ENCODE results near the gene PRKN. TPM values are rescaled to one million over a fixed set of nuclear protein-coding genes. Genes with fewer than 3 reads are reported as not detected.

Gene PRKN
- total and polyA plus RNA-seq, 10 donors = 0.23 to 14.1 (median 7.0) TPM

- no peaks in the 10 kb centered on the region for H3K4me1 ChIP-seq
- TF ChIP-seq POLR2AphosphoS5 (IDR thresholded peaks at IDR 0.05) = no peak
- TF ChIP-seq, protein P1, sequence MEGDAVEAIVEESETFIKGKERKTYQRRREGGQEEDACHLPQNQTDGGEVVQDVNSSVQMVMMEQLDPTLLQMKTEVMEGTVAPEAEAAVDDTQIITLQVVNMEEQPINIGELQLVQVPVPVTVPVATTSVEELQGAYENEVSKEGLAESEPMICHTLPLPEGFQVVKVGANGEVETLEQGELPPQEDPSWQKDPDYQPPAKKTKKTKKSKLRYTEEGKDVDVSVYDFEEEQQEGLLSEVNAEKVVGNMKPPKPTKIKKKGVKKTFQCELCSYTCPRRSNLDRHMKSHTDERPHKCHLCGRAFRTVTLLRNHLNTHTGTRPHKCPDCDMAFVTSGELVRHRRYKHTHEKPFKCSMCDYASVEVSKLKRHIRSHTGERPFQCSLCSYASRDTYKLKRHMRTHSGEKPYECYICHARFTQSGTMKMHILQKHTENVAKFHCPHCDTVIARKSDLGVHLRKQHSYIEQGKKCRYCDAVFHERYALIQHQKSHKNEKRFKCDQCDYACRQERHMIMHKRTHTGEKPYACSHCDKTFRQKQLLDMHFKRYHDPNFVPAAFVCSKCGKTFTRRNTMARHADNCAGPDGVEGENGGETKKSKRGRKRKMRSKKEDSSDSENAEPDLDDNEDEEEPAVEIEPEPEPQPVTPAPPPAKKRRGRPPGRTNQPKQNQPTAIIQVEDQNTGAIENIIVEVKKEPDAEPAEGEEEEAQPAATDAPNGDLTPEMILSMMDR (IDR thresholded peaks at IDR 0.05 in 8 of 11, conservative IDR thresholded peaks at IDR 0.05 in 3 of 11) = no peak
- no peak for TF ChIP-seq POLR2A (IDR thresholded peaks at IDR 0.05)
- intact Hi-C loops (cut with DNase I; ENCODE audit: low total_unique reads) = no loop called here
- no peak for DNase-seq
- H3K27me3 ChIP-seq (replicated peaks in 1 of 7) = no peaks in the 10 kb centered on the region
- no peaks in the 10 kb centered on the region for H3K36me3 ChIP-seq
- no peaks in the 10 kb centered on the region for H3K9me3 ChIP-seq
- H3K27ac ChIP-seq = no peak overlapping the region
- H3K4me3 ChIP-seq = no peak overlapping the region
- WGBS, 5 donors = 41 to 75% (median 50%) methylated on average over 2 of the region's 2 CpGs
Observed at GRCh38 chr6:162620073-162620472, 107.5 kb downstream of the PRKN start.

- TF ChIP-seq, protein P1 (IDR thresholded peaks at IDR 0.05 in 8 of 11, conservative IDR thresholded peaks at IDR 0.05 in 3 of 11) = no peak
- no peak for TF ChIP-seq POLR2A (IDR thresholded peaks at IDR 0.05)
Observed at GRCh38 chr6:162618448-162619002, 109.0 kb downstream of the PRKN start.

DNA sequence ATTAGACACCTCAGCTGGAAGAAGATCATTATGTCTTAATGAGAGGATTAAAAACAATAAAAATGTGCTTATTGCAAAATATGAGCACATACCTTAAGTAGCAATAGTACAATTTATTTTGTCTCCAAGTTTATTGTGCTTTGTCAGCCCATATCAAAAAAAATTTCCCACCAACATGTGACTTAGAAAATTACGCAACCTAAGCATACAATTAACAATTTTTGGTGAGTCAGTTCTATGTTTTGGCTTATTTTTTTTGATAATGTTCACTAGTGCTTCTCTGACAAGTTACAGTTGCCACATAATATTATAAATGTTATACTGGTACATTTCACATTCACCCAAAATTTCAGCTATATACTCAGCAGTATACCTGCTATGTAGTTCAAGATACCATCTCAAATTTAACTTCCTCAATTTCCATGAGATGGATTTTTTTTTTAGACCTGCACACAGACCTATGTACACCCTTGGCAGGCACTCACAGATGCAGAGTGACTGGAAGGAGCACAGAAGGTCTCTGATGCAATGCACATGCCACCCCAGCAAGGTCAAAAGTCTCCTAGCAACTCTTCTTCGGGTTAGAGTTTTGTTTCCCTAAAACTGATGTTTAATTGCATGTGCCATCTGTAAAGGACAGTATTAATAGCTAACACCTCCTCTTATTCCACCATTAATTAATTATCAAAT lies 112.4 kb downstream of the PRKN start:
- no peak overlapping the region for H3K27ac ChIP-seq

More at GRCh38 chr6:162618448-162619002, 109.0 kb downstream of the PRKN start:
- Histone ChIP-seq H3K9me3 (no peaks in the 10 kb centered on the region), H3K4me1 (no peaks in the 10 kb centered on the region), H3K27me3 (replicated peaks in 1 of 7) (no peaks in the 10 kb centered on the region), H3K36me3 (no peaks in the 10 kb centered on the region), H3K4me3 (no peak overlapping the region), H3K27ac (no peak overlapping the region)
- WGBS, 5 donors = 89 to 92% (median 90%) methylated on average over 6 of the region's 6 CpGs
- intact Hi-C loops (cut with DNase I; ENCODE audit: low total_unique reads) = no loop called here
- DNase-seq = no peak

DNA sequence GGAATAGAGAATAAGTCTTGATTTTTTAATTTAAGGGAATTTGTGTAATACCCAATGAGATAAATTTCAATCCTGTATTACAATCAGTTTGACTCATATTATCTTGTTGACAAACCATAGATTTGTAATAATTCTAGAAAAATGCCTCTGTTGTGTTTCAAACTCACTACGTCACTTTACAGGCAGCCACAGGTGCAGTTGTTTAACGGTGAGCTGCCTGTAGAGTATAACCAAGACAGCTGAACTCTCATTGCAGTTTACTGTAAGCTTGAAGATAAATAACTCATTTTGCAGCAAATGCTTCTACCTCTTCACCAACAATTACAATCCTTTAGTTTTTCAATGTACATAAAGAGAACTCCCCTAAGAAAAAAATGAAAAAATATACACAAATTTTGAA lies 114.3 kb downstream of the PRKN start:
- intact Hi-C loops (cut with DNase I; ENCODE audit: low total_unique reads) = no loop called here
- Histone ChIP-seq H3K27ac (no peak overlapping the region), H3K4me3 (no peak overlapping the region), H3K36me3 (no peaks in the 10 kb centered on the region), H3K27me3 (replicated peaks in 1 of 7) (no peaks in the 10 kb centered on the region), H3K4me1 (no peaks in the 10 kb centered on the region), H3K9me3 (no peaks in the 10 kb centered on the region)
- 91 to 98% (median 93%) methylated on average over 2 of the region's 2 CpGs for WGBS, 5 donors
- DNase-seq = no peak
- TF ChIP-seq POLR2AphosphoS5 (IDR thresholded peaks at IDR 0.05) (no peak), POLR2A (IDR thresholded peaks at IDR 0.05) (no peak)
- TF ChIP-seq, protein P1 (IDR thresholded peaks at IDR 0.05 in 8 of 11, conservative IDR thresholded peaks at IDR 0.05 in 3 of 11) = no peak

More for the DNA sequence above, 112.4 kb downstream of the PRKN start:
- Histone ChIP-seq H3K27me3 (replicated peaks in 1 of 7) (no peaks in the 10 kb centered on the region), H3K9me3 (no peaks in the 10 kb centered on the region), H3K4me1 (no peaks in the 10 kb centered on the region), H3K4me3 (no peak overlapping the region), H3K36me3 (no peaks in the 10 kb centered on the region)
- no peak for DNase-seq
- TF ChIP-seq, protein P1 (IDR thresholded peaks at IDR 0.05 in 8 of 11, conservative IDR thresholded peaks at IDR 0.05 in 3 of 11) = no peak
- TF ChIP-seq POLR2AphosphoS5 (IDR thresholded peaks at IDR 0.05) (no peak), POLR2A (IDR thresholded peaks at IDR 0.05) (no peak)
- 64 to 82% (median 66%) methylated on average over 2 of the region's 2 CpGs for WGBS, 5 donors
- intact Hi-C loops (cut with DNase I; ENCODE audit: low total_unique reads) = no loop called here
